GM18951 (cell line): ENCODE measurements around the gene ATP6V0E1.
"Not testable (repeated sequence)": the region's sequence is repeated elsewhere in the genome, so short reads cannot be mapped to it uniquely, and the experiment has no call there.

ENCODE experiments used
- POLR2A ChIP-seq: IDR thresholded peaks from 4 replicates; pipeline ENCODE4 v1.6.1; 2011; ENCODE audit warnings: mild to moderate bottlenecking; ENCODE audit not compliant: insufficient read length, insufficient read depth; ENCODE audit errors: extremely low read depth
- in situ Hi-C: fragments of 300-500 bp; cut with MboI; formaldehyde crosslinking; loops from one replicate; pipeline ENCODE4 v1.12.0; 2022; ENCODE audit warnings: low sequenced_read_pairs, mixed read lengths, inconsistent platforms; ENCODE audit not compliant: unreplicated experiment

Gene ATP6V0E1

DNA sequence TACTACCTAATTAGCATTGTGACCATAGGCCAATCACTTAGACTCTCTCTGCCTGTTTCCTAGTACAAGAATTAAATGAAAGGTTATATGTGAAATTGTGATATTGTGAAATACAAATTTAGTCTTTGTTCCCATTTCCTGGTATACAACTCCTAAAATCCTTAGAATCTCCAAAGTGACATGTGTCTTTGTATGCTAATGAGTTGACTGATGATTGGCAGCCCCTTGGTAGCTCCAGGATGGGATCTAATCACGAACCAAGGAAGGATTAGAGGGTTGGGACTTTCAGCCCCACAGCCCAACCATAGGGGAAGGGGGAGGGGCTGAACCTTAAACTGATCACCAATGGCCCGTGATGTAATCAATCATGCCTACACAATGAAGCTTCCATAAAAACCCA lies 31.6 kb downstream of the ATP6V0E1 start:
- TF ChIP-seq POLR2A: no peak
- in situ Hi-C loops: no loop called here

DNA sequence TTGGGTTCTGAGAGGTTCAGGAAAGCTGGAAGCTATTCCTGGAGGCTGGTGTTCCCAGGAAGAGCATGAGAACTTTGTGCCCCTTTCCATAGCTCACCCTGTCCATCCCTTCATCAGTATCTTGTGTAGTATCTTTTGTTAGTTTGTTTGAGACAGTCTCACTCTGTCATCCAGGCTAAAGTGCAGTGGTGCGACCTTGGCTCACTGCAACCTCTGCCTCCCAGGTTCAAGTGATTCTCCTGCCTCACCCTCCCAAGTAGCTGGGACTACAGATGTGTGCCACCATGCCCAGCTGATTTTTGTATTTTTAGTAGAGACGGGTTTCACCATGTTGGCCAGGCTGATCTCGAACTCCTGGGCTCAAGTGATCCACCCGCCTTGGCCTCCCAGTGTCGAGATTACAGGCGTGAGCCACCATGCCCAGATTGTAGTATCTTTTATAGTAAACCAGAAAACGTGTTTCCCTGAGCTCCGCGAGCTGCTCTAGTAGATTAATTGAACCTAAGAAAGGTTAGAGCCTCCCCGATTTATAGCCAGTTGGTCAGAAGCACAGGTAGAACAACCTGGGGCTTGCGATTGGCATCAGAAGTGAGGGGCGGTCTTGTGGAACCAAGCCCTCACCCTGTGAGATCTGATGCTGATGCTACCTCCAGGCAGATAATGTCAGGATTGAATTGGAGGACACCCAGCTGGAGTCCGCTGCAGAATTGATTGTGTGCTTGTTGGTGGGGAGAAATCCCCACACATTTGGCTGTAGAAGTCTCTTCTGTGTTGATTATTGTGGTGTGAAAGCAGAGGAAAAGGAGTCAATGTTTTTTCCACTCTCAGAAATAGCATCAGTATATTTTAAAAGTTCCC lies 32.3 kb downstream of the ATP6V0E1 start:
- in situ Hi-C loops: no loop called here
- no peak for TF ChIP-seq POLR2A

DNA sequence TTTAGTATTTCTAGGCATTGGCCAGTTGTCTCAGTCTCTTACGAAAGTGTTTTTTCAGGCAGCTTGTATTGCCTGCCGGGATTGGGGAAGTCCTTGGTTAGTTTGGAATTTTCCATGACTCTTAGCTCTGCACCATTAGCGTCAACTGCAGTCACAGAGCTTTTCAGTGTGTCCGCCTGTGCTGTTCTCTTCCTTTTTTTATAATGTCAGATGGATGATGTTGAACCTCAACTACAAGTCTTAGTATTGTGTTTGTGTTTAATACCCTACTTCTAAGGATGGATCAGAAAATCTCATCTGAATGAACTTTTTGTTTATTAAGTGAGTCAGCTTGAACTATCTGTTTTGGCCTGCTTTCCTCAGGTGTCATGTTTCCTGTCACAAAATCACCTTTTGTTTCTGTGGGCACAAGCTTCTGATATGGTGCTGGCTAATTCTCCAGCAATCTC lies 33.1 kb downstream of the ATP6V0E1 start:
- no peak for TF ChIP-seq POLR2A
- in situ Hi-C loops: no loop called here

GRCh38 chr5:173017087-173017486 lies 33.5 kb downstream of the ATP6V0E1 start:
- in situ Hi-C loops: not testable (repeated sequence)

- in situ Hi-C loops: no loop called here
- no peak for TF ChIP-seq POLR2A
These were observed 34.8 kb downstream of the ATP6V0E1 start for GRCh38 chr5:173018358-173018757.

GRCh38 chr5:173020154-173020581 lies 36.6 kb downstream of the ATP6V0E1 start:
- in situ Hi-C loops: no loop called here
- no peak for TF ChIP-seq POLR2A

- no peak for TF ChIP-seq POLR2A
- in situ Hi-C loops: no loop called here
These were observed 37.1 kb downstream of the ATP6V0E1 start for GRCh38 chr5:173020643-173021042.

DNA sequence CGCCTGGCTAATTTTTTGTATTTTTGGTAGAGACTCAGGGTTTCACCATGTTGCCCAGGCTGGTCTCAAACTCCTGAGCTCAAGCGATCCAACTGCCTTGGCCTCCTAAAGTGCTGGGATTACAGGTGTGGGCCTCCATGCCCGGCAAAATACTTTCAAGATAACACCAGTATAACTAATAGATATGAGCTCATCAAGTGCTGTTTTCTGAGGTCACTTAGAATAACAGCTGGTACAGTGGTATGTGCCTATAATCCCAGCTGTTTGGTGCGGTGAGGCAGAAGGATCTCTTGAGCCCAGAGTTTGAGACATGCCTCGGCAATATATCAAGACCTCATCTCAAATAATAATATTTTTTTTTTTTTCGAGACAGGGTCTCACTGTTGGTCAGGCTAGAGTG lies 42.1 kb downstream of the ATP6V0E1 start:
- TF ChIP-seq POLR2A: no peak
- in situ Hi-C loops: no loop called here

DNA sequence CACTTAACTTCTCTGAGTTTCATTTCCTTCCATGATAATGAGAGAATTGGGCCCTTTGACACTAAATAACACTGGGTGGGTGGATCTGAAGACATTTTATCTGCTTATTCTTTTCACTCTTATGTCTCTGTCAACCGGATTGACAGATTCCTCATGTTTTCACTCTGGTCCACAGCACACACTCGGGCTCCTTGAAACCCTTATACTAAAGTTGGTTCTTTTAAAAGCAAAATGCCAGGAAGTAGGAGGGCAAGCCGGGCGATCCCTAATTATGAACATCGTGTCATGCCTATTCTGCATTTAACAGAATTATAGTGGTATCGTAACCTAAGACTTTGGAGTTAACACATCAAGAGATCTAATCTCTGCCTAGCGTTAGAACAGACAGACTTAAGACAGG lies 44.3 kb downstream of the ATP6V0E1 start:
- in situ Hi-C loops: no loop called here
- no peak for TF ChIP-seq POLR2A

DNA sequence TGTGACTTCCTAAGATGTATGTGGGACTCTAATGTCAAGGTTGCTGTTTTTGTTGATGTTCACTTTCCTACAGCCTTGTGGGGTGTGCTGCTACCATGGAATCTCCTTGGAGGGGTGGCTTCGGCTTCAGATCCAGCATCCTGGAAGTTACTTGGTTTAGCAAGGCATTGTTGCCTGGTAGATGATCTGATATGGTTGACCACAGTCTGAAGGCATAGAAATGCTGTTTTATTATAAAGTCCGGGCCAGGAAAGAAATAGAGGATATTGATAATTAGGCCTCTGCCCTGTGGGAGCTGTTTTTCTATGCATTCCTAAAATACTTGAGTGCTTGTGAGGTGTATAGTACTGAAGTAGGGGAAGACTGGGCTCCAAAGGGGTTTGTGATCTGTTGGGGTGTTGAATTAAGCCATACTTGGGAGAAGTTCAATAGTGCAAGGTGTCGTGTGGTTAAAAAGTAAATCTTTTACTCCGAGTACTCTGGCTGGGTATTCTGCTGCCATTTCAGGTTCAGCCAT lies 45.3 kb downstream of the ATP6V0E1 start:
- in situ Hi-C loops: no loop called here
- TF ChIP-seq POLR2A: no peak

DNA sequence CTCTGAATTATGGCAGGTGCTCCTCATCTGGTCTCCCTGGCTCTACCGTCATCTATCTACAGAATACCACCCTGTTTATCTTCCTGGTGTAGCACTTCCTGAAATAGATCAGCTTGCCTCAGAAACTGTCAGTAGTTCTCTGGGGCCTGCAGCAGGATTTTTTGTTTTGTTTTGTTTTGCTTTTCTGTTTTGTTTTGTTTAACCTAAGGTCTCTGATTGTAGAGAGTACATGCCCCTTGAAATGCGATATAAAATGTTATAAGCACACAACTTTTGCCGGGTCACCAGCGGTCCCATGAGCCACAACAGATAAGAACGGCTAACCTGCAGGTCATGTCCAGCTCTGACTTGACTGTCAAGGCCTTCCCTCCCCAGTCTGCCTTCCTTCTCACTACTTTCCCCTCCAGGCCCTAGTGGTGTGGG lies 45.9 kb downstream of the ATP6V0E1 start:
- TF ChIP-seq POLR2A: no peak
- in situ Hi-C loops: no loop called here

GRCh38 chr5:173032096-173032495 lies 48.5 kb downstream of the ATP6V0E1 start:
- in situ Hi-C loops: not testable (repeated sequence)

DNA sequence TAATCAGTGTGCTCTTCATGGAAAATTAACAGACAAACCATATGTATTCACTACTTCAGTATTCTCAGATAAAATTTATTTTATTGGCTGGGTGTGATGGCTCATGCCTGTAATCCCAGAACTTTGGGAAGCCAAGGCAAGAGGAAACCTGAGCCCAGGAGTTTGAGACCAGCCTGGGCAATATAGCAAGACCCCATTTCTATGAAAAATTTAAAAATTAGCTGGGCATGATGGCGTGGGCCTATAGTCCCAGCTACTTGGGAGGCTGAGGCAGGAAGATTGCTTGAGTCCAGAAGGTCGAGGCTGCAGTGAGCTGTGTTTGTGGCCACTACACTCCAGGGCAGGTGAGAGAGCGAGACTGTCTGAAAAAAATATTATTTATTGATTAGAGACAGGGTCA lies 49.2 kb downstream of the ATP6V0E1 start:
- in situ Hi-C loops: no loop called here
- TF ChIP-seq POLR2A: no peak

GRCh38 chr5:173033923-173034322 lies 50.4 kb downstream of the ATP6V0E1 start:
- TF ChIP-seq POLR2A: no peak
- in situ Hi-C loops: no loop called here
